Pancreas (tissue), 10 donors: Measurements from ENCODE around the gene FAM210B. TPM values are rescaled to one million over a fixed set of nuclear protein-coding genes. Genes with fewer than 3 reads are reported as not detected.

Experiments
- ATAC-seq, 4 donors: fragments of 200-7000 bp; cut with Tn5 transposase; one replicate each; pipeline versions ENCODE4 v1.8.0 to v1.9.1; 2020; ENCODE audit warnings: mild to moderate bottlenecking in 4 of 4, moderate library complexity in 4 of 4
- DNase-seq, 6 donors: peaks; one replicate each; pipeline ENCODE4 v3.0.0-alpha.2; 2020
- FAIRE-seq: peaks from 2 replicates; lab custom pipeline; 2012; peaks lifted over from hg19 to GRCh38; lab: Jason Lieb, UNC
- H3K27ac ChIP-seq, 4 donors: fragments of 200-600 bp; sonication (generic); 1 replicate in 3 of 4; 2 replicates in 1 of 4; pipeline versions ENCODE4 v1.5.0 to v1.8.0; 2020
- H3K27me3 ChIP-seq, 4 donors: fragments of 200-600 bp; one replicate each; pipeline ENCODE4 v1.8.0; 2021
- H3K36me3 ChIP-seq, 3 donors: fragments of 200-600 bp; sonication (generic) in 1 of 3; one replicate each; pipeline versions ENCODE4 v1.5.0 to v1.8.0; 2020 to 2021
- H3K4me1 ChIP-seq, 3 donors: fragments of 200-600 bp; one replicate each; pipeline ENCODE4 v1.8.0; 2021
- H3K4me3 ChIP-seq, 4 donors: fragments of 200-600 bp; sonication (generic) in 2 of 4; one replicate each; pipeline versions ENCODE4 v1.5.0 to v1.8.0; 2020 to 2021
- H3K9me3 ChIP-seq, 4 donors: fragments of 200-600 bp; one replicate each; pipeline ENCODE4 v1.8.0; 2021
- WGBS, 2 donors: extraction: QIAGEN DNeasy Blood & Tissue Kit; methylation state at CpG; one replicate each; pipeline ENCODE4 v1.1.7; 2013; 5-methylcytosine and 5-hydroxymethylcytosine counted together
- intact Hi-C, 3 donors: fragments of 100-400 bp; cut with DNase I; formaldehyde crosslinking; loops; one replicate each; pipeline versions ENCODE4 v1.11.1 to v1.14.2; 2022
- polyA plus RNA-seq, 2 donors: library from polyadenylated mRNA; stranded (reverse); fragments of 200-250 nt; gene quantifications; one replicate each; pipeline ENCODE4 v1.2.3, GENCODE V29; 2013
- total RNA-seq, 6 donors: library from RNA; stranded (reverse); fragmentation: NEBNext Ultra II Directional in 4 of 6; extraction: Animal tissue kit (Norgen Biotek cat#: 25700) in 4 of 6; gene quantifications; one replicate each; pipeline versions ENCODE4 v1.2.1 to v1.2.4, GENCODE V29; 2021 to 2023
- TF ChIP-seq, protein P1 (sequence below), 4 donors: fragments of 200-600 bp; sonication (generic) in 3 of 4; IDR thresholded peaks; one replicate each; pipeline versions ENCODE4 v1.5.0 to v1.8.0; 2021; ENCODE audit warnings: antibody characterized with exemption in 4 of 4
- donor health status: healthy with polysubstance abuse.
- donor health status: DM: no; HTN: no; CAD: no; lungs with moderate emphysema.
- donor health status: DM: no; HTN: no; CAD: no.
- donor health status: control.
- donor health status: control.
- donor health status: Bipolar disorder and iron deficiency.
- donor health status: DM: yes; HTN: yes; CAD: no.
- donor health status: DM: no; HTN: no; CAD: no.
- donor health status: DM: no; HTN: no; CAD: no.
- donor health status: DM: yes; HTN: yes; CAD: no.

The FAM210B gene
- total and polyA plus RNA-seq, 8 donors, result 13.1 to 29.6 (median 24.8) TPM

DNA sequence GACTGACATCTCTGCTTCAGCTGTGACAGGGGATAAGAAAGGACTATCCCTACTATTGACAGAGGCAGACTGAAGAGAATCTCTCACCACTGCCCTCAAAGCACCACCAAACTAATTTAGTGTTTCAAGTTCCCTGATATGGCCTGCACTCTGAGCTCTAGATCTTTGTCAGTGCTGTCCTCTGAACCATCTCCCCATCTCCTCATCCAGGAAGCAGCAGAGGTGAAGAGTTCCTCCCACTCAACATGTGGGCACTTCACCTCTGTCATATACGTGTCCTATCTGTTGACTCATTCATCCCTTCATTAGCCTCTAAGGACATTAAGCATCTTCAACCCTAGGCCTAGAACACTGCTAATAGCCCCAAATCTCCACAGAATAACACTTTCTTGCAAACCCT is 14.1 kb downstream of the FAM210B start:
- WGBS, 2 donors, result 74 to 86% methylated on average over 1 of the region's 1 CpG

GRCh38 chr20:56373942-56374341 is 15.2 kb downstream of the FAM210B start:
- no peak for DNase-seq
- no peak overlapping the region for H3K4me3 ChIP-seq
- no peaks in the 10 kb centered on the region for H3K4me1 ChIP-seq
- H3K27ac ChIP-seq, result no peak overlapping the region
- ATAC-seq, result peak in 2 of 4 donors; percentile 13 to 51
- H3K9me3 ChIP-seq, result no peaks in the 10 kb centered on the region
- TF ChIP-seq, protein P1, sequence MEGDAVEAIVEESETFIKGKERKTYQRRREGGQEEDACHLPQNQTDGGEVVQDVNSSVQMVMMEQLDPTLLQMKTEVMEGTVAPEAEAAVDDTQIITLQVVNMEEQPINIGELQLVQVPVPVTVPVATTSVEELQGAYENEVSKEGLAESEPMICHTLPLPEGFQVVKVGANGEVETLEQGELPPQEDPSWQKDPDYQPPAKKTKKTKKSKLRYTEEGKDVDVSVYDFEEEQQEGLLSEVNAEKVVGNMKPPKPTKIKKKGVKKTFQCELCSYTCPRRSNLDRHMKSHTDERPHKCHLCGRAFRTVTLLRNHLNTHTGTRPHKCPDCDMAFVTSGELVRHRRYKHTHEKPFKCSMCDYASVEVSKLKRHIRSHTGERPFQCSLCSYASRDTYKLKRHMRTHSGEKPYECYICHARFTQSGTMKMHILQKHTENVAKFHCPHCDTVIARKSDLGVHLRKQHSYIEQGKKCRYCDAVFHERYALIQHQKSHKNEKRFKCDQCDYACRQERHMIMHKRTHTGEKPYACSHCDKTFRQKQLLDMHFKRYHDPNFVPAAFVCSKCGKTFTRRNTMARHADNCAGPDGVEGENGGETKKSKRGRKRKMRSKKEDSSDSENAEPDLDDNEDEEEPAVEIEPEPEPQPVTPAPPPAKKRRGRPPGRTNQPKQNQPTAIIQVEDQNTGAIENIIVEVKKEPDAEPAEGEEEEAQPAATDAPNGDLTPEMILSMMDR (IDR thresholded peaks at IDR 0.05), result no peak
- intact Hi-C loops, result no loop called here
- no peaks in the 10 kb centered on the region for H3K36me3 ChIP-seq
- 62 to 89% methylated on average over 1 of the region's 1 CpG for WGBS, 2 donors
- H3K27me3 ChIP-seq, result no peaks in the 10 kb centered on the region
- no peak for FAIRE-seq

More for the DNA sequence above, 14.1 kb downstream of the FAM210B start:
- H3K36me3 ChIP-seq, result no peaks in the 10 kb centered on the region
- ATAC-seq (no peak), FAIRE-seq (no peak), DNase-seq (no peak)
- H3K4me1 ChIP-seq, result no peaks in the 10 kb centered on the region
- intact Hi-C loops, result no loop called here
- no peak overlapping the region for H3K4me3 ChIP-seq
- TF ChIP-seq, protein P1 (IDR thresholded peaks at IDR 0.05), result no peak
- no peak overlapping the region for H3K27ac ChIP-seq
- no peaks in the 10 kb centered on the region for H3K9me3 ChIP-seq
- no peaks in the 10 kb centered on the region for H3K27me3 ChIP-seq

GRCh38 chr20:56376331-56376730 is 17.6 kb downstream of the FAM210B start:
- DNase-seq (no peak), ATAC-seq (no peak), FAIRE-seq (no peak)
- no peak overlapping the region for H3K27ac ChIP-seq
- 82 to 97% methylated on average over 2 of the region's 2 CpGs for WGBS, 2 donors
- H3K4me3 ChIP-seq, result no peak overlapping the region
- intact Hi-C loops, result no loop called here
- H3K27me3 ChIP-seq, result no peaks in the 10 kb centered on the region
- peaks cover 0 to 4% (median 0%) of the 10 kb centered on the region in 3 donors for H3K4me1 ChIP-seq
- H3K9me3 ChIP-seq, result no peaks in the 10 kb centered on the region
- H3K36me3 ChIP-seq, result no peaks in the 10 kb centered on the region
- TF ChIP-seq, protein P1 (IDR thresholded peaks at IDR 0.05), result no peak

DNA sequence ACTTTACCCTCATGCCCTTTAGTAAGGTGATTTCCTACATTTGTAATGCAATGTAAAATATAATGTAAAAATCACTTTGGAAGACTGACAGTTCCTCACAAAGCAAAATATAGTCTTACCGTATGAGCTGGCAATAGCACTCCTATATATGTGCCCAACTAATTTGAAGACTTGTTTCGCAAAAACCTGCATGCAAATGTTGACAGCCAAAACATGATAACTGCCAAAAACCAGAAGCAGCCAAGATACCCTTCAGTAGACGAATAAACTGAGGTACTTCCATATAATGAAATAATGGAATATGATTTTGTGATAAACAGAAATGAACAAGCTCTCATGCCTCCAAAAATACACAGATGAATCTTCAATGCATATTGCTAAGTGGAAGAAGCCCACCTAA is 19.6 kb downstream of the FAM210B start:
- DNase-seq, result no peak
- no peaks in the 10 kb centered on the region for H3K9me3 ChIP-seq
- no peaks in the 10 kb centered on the region for H3K36me3 ChIP-seq
- FAIRE-seq, result no peak
- intact Hi-C loops, result no loop called here
- no peak for ATAC-seq
- H3K27me3 ChIP-seq, result no peaks in the 10 kb centered on the region
- TF ChIP-seq, protein P1 (IDR thresholded peaks at IDR 0.05), result no peak
- WGBS, 2 donors, result 94 to 96% methylated on average over 3 of the region's 3 CpGs
- H3K27ac ChIP-seq, result no peak overlapping the region
- H3K4me1 ChIP-seq, result peaks cover 0 to 4% (median 0%) of the 10 kb centered on the region in 3 donors
- H3K4me3 ChIP-seq, result no peak overlapping the region

- no peak for FAIRE-seq
- no peak overlapping the region for H3K27ac ChIP-seq
- ATAC-seq, result peak in 1 of 4 donors; percentile 52
- WGBS, 2 donors, result 10 to 14% methylated on average over 1 of the region's 1 CpG
- no peaks in the 10 kb centered on the region for H3K9me3 ChIP-seq
- H3K36me3 ChIP-seq, result no peaks in the 10 kb centered on the region
- no peak for DNase-seq
- peaks cover 0 to 4% (median 0%) of the 10 kb centered on the region in 3 donors for H3K4me1 ChIP-seq
- H3K27me3 ChIP-seq, result no peaks in the 10 kb centered on the region
- TF ChIP-seq, protein P1 (IDR thresholded peaks at IDR 0.05), result no peak
- intact Hi-C loops, result no loop called here
- no peak overlapping the region for H3K4me3 ChIP-seq
Observed at GRCh38 chr20:56380375-56380774, 21.6 kb downstream of the FAM210B start.
